HG02623 (cell line): ENCODE measurements around the gene TRIM10.

Source experiments
- ATAC-seq: cut with Tn5 transposase; IDR thresholded peaks from one replicate; pipeline ENCODE4 v1.9.1; 2021; ENCODE audit warnings: moderate library complexity; ENCODE audit not compliant: unreplicated experiment

The TRIM10 gene, protein sequence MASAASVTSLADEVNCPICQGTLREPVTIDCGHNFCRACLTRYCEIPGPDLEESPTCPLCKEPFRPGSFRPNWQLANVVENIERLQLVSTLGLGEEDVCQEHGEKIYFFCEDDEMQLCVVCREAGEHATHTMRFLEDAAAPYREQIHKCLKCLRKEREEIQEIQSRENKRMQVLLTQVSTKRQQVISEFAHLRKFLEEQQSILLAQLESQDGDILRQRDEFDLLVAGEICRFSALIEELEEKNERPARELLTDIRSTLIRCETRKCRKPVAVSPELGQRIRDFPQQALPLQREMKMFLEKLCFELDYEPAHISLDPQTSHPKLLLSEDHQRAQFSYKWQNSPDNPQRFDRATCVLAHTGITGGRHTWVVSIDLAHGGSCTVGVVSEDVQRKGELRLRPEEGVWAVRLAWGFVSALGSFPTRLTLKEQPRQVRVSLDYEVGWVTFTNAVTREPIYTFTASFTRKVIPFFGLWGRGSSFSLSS

DNA sequence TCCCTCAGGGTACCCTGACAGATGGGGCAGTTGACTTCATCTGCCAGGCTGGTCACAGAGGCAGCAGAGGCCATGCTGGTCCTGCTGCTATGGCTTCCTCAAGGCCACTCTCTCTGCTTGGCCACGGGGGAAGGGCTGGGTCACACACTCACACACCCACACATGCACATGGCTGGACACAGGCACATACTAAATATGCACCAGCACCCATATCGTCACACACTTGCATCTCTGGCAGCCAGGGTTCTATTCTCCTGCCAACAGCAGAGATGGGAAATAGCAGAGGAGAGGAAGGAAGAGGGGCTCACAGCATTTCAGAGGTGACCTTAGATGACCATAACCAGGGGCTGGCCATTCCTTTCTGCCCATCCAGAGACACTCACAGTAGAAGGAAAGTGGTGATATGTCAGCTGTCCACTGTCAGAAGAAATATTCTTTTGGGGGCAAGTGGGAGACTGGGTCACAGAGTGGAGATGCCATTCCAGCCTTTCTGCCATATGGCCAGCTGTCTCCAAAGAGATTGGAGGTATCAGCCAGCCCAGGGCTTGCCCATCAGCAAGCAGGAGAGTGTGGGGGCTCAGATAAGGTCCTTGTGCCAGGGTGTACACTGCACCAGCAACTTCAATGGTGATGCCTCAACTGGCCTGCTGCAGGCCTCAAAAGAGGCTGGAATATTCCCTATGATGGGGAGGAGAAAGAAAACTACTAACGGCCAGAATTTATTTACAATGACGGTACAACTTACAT lies at the start of gene TRIM10:
TSS of gene TRIM10 (minus strand) at position 427 of the 747 bp plus-strand sequence. CDS start at position 74, 353 bp downstream.
- ATAC-seq, result no peak

DNA sequence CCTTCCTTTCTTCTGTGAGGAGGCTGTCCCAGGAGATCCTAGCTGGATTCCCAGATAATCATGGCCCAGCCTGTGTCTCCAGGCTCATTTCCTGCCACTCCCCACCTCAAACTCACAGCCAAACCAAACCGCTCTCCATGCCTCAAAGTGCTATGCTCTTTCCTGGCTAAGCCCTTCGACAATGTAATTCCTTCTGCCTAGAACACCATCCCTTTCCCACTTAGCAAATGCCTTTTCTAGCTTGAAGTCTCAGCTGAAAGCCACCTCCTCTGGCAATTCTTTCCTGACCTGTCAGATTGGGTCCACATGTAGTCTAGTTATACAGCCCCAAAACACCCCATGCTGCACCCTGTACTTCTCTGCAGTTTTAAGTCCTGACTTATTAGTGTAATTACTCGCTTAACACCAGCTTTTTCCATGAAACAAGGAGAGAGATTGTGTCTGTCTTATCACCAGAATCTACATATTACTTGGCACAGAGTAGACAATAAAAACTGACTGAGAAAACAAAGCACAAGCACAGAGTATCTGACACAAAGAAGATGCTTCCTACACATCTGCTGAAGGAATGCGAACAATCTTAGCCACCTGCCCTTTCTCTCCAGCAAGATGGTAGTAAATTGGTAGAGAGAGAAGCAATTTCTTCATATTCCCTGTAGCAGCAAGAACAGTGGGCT lies 46.7 kb upstream of the TRIM10 start:
- no peak for ATAC-seq

DNA sequence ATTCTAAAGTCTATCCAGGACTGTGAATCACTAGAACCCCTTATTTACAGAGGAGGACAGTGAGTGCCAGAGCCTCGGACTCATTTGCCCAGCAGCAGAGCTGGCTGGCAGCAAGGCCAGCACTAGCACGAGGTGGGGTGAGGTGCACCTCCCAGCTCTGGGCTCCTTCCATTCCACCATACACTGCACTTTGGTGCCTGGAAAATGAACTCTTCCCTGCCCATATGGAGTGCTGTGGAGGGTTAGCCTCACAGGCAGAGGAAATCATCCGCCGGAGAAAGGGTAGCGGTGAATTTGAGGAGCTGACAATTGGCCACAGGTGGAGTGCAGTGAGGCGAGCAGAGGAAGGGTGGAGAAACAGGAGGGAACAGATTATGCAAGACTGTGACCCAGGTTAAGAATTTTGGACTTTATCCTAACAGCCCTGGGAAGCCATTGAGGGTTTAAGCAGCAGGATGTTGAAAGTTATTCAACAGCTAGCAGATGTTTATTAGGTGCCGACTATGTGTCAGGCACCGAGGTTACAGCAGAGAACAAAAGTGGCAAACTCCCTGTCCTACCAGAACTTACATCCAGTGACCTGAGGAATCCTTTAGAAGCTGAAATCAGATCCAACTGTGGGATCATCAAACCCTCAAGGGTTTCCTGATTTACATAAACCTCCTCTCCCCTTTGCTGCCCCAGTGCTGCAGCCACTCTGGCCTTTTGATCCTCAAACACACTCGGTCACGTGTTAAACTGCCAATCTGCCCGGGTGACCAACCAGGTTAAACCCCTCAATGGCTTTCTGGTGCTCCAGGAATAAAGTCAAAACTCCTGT lies 46.0 kb upstream of the TRIM10 start:
- ATAC-seq, result no peak

DNA sequence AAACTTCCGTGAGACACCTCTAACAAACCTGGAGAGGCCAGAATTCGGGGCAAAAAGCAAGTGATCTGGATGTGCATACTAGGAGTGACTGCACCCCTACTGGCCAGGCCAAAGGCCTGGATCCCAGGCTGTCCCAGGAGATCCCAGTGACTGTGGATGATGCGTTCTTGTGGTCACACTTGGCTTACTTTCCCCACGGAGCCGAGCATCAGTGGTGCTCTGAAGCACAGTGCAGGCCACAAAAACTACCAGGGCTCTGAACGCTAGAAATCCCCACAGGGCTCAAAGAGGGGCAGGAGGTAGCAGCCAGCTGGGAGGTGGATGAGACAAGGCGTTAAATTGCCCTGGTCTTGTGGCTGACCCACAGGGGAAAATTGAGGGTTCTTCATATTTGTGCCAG lies 45.1 kb upstream of the TRIM10 start:
- ATAC-seq, result no peak

DNA sequence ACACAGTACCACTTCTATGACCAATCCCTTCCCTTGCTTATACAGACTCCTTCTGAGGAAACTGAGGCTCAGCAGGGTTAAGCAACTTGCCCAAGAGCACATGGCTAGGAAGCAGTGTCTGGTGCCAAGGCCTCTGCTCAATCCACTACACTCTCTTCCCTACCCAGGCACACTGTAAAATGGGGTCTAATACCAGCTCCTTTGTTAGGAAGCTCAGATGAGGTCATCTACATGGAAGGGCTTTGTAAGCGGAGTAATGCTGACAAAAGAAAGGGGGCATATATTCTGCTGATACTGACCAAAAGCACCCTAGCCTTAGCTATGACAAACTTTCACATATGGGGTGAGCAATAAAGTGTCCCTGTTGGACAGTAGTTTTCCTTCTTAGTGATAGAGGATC lies 43.1 kb upstream of the TRIM10 start:
- ATAC-seq, result no peak

DNA sequence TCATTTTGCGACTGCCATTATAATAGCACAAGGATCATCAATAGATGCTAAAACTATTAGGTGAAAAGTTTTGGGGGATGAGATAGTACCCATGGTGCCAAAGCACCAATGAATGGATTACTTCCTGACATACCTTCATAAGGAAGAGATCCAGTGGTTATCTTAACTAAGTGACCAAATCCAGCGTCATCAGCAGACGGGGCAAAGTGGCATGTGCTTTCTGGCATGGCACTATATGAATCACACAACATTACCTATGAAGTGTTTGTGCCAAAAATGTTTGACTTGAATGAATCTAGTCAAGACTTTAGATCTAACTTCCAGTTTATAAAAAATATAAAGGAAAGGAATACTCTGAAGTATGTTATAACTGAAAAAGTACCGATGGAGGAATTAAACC lies 41.4 kb upstream of the TRIM10 start:
- ATAC-seq, result no peak

DNA sequence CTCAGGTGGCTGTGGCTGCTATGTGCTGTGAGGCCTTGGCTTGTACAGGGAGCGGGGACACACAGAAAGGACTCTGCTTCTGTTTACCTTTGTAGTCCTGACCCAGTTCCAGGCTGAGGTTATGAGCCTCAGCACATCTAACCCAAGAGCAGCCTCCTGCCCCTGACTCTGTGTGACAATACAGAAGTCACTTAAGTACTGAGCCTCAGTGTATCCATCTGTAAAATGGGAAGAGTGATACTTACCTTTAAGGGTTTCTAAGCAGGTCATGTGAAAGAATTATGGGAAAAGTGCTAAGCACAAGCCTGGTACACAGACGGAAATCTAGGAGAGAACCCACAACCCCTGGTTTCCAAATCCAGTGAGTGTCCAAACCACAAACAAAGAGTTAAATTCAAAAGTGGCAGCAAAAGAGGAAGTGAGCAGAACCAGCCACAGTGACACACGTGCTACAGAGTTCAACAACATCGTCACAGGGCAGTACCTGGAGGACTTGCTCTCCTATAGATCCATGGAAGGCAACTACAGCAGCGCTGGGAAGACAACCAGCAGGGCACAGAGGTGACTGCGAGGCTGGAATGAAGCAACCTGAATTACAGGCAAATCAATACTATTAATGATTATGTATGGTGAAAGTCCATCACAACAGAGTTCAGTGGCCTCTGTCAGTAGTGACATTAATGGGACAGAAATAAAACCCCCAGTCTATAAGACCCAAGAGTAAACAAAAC lies 39.7 kb upstream of the TRIM10 start:
- ATAC-seq, result peak; percentile 74

DNA sequence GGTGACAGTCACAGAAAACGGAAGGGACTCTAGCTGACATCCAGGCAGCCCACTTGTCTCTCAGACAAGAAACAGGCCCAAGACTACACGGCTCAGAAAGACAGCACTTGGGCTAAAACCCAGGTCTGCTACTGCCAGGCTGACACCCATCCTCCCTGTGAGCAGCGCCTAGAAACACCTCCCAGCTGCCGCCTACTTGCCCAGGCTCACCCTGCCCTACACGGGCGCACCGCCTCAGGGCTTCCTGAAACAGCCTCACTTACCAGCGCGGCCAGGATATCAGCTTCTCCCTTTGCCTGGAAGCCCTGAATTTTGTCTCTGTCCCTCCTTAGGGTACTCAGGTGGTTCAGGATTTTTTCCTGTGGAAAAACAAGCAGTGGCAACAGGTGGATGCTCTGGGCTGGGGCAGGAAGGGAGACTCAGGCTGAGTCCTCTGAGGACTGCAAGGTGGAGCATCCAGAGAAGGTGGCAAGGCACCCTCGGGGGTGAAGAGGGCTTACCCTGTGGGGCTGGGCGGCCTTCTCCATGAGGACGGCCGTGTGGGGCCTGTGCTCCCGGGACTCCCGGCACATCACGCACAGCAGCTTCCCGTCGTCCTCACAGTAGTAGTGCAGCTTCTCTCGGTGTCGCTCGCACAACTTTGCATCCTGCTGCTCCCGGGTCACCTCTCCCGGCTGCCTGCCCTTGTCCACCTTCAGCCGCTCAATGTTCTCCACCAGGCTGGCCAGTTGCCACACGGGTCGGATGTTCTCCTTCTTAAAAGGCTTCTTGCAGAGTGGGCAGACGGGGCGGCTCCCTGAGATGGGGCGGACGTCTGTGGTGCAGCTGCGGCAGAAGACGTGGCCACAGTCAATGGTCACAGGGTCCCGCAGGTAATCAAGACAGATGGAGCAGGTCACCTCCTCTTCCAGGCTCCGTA lies 37.4 kb upstream of the TRIM10 start:
- ATAC-seq, result no peak

DNA sequence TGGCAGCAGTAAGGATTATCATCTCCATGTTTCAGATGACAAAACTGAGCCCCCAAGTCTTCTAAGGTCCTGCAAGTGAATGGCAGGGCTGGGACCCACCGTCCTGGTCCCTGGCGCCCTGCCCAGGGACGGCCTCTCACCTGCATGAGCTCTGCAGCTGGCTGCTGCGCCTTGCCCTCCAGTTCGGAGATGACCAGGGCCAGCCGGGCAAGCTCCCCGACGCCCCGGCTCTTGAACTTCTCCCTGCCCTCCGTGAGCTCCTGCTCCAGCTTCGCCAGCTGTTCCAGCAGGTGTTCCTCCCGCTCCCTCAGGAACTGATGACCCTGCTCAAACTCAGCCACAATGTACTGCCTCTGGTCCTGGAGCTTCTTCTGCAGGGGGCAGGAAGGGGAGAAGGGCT lies 35.4 kb upstream of the TRIM10 start:
- ATAC-seq, result no peak

DNA sequence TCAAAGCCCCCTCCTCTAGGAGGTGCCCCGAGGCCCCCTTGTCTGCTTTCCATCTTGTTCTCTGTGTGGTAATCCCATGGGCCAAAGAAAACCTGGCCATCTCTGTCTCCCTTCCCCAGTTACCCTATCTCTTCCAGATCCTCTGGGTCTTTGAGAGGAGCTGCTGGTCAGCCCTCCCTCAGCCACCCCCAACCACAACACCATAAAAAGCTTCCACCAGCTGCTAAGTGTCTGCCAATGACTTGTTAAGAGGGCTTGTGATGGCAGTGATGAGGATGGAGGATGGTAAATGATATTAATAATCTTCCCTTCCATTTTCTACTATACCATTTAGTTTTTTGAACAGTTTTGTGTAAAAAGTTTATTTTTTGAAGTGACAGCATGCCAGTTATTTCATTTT lies 34.9 kb upstream of the TRIM10 start:
- no peak for ATAC-seq

DNA sequence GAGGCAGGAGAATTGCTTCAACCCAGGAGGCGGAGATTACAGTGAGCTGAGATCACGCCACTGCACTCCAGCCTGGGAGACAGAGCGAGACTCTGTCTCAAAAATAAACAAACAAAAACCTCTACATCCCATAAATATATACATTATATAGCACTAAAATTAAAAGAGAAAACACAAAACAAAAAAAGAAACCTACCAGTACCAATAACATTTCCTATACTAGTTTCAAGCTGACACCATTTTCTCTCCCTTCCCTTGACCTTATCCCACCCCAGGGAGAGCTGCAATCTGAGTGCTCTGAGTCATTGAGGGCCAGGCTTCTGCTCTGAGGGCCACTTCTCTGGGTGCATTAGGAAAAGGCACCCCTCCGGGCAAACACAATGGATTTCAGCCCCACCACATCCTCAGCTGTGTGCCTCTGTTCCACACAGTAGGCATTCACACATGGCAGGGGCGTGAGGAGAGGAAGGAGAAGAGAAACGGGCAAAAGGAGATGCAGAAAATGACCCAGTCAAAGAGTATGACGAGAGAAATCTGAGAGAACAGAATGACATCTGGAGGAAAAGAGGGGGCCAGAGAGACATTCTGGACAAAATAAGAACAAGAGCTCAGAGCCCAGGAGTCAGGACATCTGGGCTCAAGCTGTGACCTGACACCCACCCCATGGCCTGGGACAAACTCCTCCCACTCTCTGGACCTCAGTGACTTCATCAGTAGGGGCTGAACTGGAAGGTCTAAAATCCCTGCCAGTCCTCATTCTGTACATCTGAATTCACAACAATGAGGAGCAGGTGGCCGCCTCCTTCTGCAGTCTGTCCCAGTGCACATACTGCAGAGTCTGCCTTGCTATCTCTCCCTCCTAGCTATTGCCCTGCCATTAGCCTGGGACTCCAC lies 34.0 kb upstream of the TRIM10 start:
- ATAC-seq, result no peak

DNA sequence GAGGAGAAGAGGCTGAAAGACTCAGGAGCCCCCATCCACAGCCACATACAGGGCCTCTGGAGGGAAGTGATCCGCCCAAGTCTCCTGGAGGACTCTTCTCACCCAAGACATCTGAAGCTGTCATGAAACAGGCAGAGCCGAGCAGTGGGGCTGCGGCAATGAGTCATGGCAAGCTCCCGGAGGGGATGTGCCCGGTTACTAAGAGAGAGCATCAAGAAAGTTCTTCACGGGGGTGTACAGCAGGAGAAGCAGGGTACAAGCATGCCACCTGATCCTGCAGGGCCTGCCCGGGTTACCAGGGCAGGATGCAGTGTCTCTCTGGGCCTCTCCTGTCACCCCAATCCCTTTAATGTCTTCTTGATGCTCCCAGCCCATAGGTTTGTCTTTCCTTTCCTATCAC lies 31.1 kb upstream of the TRIM10 start:
- ATAC-seq, result no peak

DNA sequence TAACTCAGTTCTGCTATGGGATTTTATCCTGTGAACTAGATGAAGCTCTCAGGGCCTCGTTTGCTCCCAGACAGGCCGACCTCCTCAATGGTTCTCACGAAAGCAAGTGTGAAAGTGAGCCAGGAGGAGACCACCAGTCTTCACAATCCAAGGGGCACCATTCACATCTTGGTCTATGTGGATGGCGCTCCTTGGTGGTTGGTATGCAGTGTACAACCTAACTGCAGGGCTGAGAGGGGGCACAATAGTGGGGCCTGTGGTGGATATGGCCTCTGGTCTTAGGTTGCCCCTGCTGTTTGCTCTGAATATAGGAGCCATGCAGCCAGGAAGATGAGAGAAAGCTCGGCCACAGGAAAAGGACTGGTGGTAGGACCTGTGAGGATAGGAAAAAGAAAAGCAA lies 27.5 kb upstream of the TRIM10 start:
- no peak for ATAC-seq

DNA sequence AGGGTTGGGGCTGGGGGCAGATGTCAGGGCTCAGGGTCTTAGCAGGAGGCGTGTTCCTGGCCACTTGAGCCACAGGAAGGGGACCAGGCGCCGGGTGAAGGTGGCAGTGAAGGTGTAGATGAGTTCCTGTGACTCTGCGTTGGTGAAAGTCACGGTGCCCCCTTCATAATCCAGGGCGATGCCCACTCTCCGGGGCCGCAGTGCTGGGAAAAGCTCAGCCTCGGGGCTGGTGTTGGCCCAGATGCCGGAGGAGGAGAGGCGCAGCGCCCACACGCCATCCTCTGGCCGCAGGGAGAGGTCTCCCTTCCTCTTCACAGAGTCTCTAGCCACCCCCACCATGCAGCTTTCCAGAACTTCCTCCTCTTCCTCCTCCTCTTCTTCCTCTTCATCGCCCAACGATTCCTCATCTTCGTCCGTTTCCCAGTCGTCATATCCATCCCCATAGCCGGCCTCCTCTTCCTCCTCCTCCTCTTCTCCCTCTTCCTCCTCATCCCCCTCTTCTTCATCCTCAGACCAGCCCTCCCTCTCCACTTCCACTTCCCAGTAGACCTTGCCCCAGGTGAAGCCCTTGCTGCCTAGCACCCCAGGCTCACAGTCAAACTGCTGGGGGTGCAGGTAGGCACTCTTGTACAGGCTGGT lies 25.0 kb upstream of the TRIM10 start:
- no peak for ATAC-seq

DNA sequence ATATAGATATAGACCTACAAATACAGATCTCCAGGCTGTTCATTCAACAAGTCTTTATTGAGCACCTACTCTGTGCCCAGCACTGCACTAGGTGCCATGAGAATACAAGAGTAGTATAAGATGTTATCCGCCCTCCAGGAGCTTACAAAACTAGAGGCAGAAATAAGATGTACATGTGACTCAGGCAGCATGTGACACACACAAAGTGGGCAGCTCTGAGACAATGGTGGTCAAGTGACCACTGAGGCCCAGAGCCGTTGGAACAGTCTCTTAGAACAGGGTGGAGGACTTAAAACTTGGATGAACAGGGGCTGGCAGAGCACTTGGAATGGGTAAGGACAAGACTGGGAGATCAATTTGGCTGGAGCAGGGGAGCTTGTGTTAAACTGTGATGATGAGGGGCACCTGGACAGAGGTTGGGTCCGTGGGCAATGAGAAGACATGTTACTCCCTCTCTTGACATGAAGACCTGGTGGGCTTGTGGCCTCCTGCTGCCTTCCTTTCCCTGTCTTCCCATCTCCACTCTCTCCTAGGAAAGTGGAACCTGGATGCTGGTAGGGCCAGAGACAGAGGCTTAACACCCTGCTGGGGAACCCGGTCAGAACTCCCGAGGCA lies 23.5 kb upstream of the TRIM10 start:
- ATAC-seq, result no peak

DNA sequence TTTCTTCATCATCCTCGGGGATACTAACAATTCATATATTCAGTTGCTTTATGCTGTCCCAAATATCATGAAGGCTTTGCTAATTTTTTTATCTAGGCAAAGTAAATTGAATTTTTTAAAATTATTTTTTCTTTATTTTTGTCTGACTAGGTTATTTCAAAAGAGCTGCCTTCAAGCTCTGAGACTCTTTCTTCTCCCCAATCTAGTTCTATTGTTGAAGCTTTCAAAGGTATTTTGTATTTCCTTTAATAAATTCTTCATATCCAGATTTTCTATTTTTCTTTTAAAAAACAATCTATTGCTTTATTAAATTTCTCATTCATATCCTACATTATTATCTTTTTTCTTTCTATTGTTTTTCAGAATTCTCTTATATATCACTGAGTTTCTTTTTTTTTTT lies 19.1 kb upstream of the TRIM10 start:
- ATAC-seq, result no peak

DNA sequence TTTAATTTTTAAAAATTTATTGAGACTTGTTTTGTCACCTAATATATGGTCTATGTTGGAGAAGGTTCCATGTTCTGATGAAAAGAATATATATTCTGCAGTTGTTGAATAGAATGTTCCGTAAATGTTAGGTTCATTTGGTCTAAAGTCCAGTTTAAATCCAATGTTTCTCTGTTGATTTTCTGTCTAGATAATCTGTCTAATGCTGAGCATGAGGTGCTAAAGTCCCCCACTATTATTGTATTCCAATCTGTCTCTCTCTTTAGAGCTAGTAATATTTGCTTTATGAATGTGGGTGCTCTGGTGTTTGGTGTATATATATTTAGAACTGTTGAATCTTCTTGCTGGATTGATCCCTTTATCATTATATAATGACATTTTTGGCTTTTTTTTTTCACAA lies 17.8 kb upstream of the TRIM10 start:
- ATAC-seq, result no peak
